Keratinocyte (primary cell): Measurements from ENCODE around the gene INTS6L. TPM values are rescaled to one million over a fixed set of nuclear protein-coding genes. Genes with fewer than 3 reads are reported as not detected.

ENCODE experiments used
- DNase-seq: peaks from one replicate; pipeline ENCODE4 v3.0.0-alpha.2; 2011; ENCODE audit warnings: low read depth, missing footprints, low spot score
- FAIRE-seq: peaks from 2 replicates; lab custom pipeline; 2011; peaks lifted over from hg19 to GRCh38; lab: Jason Lieb, UNC
- H2AFZ ChIP-seq: 2 replicates; pipeline ENCODE4 v1.6.0; 2012; ENCODE audit warnings: low read length, control low read depth, inconsistent platforms; ENCODE audit not compliant: control insufficient read depth
- H3K27ac ChIP-seq: 2 replicates; pipeline ENCODE4 v1.5.1; 2011; ENCODE audit warnings: low read length; ENCODE audit not compliant: control insufficient read depth, insufficient read depth
- H3K27me3 ChIP-seq: 3 replicates; pipeline ENCODE4 v1.6.0; 2011; ENCODE audit warnings: low read length; ENCODE audit not compliant: control insufficient read depth, insufficient read depth; ENCODE audit errors: extremely low read depth
- H3K36me3 ChIP-seq, 2 experiments: 2 replicates in 1 of 2; 3 replicates in 1 of 2; pipeline ENCODE4 v1.5.1; 2011; ENCODE audit warnings: low read length in 2 of 2, mild to moderate bottlenecking in 1 of 2; ENCODE audit not compliant: control insufficient read depth in 2 of 2, insufficient read depth in 2 of 2; ENCODE audit errors: extremely low read depth in 1 of 2
- H3K4me1 ChIP-seq: 3 replicates; pipeline ENCODE4 v1.5.1; 2011; ENCODE audit warnings: low read length; ENCODE audit not compliant: control insufficient read depth, insufficient read depth; ENCODE audit errors: extremely low read depth
- H3K4me2 ChIP-seq: 3 replicates; pipeline ENCODE4 v1.6.0; 2011; ENCODE audit warnings: low read depth, low read length; ENCODE audit not compliant: control insufficient read depth, insufficient read depth; ENCODE audit errors: extremely low read depth
- H3K4me3 ChIP-seq, 3 experiments: fragments of 200-600 bp in 1 of 3; sonication (generic) in 1 of 3; 2 replicates in 2 of 3; 3 replicates in 1 of 3; pipeline ENCODE4 v1.5.1; 2011 to 2016; ENCODE audit warnings: low read length in 3 of 3, mild to moderate bottlenecking in 3 of 3, control low read depth in 2 of 3, inconsistent platforms in 1 of 3, low read depth in 1 of 3, mixed read lengths in 1 of 3, mixed run types in 1 of 3, moderate library complexity in 1 of 3; ENCODE audit not compliant: control insufficient read depth in 2 of 3, insufficient read depth in 2 of 3; ENCODE audit errors: extremely low read depth in 1 of 3
- H3K79me2 ChIP-seq: 2 replicates; pipeline ENCODE4 v1.6.0; 2012; ENCODE audit warnings: low read length; ENCODE audit not compliant: control insufficient read depth, insufficient read depth
- H3K9ac ChIP-seq: 3 replicates; pipeline ENCODE4 v1.6.0; 2011; ENCODE audit warnings: low read length; ENCODE audit not compliant: control insufficient read depth, insufficient read depth; ENCODE audit errors: extremely low read depth
- H3K9me1 ChIP-seq: 3 replicates; pipeline ENCODE4 v1.6.0; 2011; ENCODE audit warnings: low read length; ENCODE audit not compliant: control insufficient read depth, insufficient read depth; ENCODE audit errors: extremely low read depth
- H3K9me3 ChIP-seq: 2 replicates; pipeline ENCODE4 v1.5.1; 2012; ENCODE audit warnings: low read depth, low read length; ENCODE audit not compliant: control insufficient read depth
- H4K20me1 ChIP-seq: 3 replicates; pipeline ENCODE4 v1.6.0; 2011; ENCODE audit warnings: low read length; ENCODE audit not compliant: control insufficient read depth, insufficient read depth; ENCODE audit errors: extremely low read depth
- CTCF ChIP-seq, 3 experiments: IDR thresholded peaks in 1 of 3; conservative IDR thresholded peaks in 1 of 3; optimal IDR thresholded peaks in 1 of 3; 2 replicates in 2 of 3; 3 replicates in 1 of 3; pipeline versions ENCODE3 to v1.5.1; 2011; ENCODE audit warnings: low read length in 3 of 3, mild to moderate bottlenecking in 3 of 3, moderate library complexity in 2 of 3, control low read depth in 1 of 3, inconsistent platforms in 1 of 3; ENCODE audit not compliant: insufficient read depth in 2 of 3; ENCODE audit errors: extremely low read depth in 1 of 3
- EZH2 ChIP-seq: IDR thresholded peaks from one replicate; pipeline ENCODE4 v1.6.1; 2012; ENCODE audit warnings: inconsistent platforms, mild to moderate bottlenecking, low read length, moderate library complexity
- dilution Hi-C: fragments of 300-500 bp; cut with MboI; formaldehyde crosslinking; loops from one replicate; pipeline ENCODE4 v1.7.0; 2020; ENCODE audit warnings: low sequenced_read_pairs; ENCODE audit not compliant: extremely low pct_ligation_motif_present
- polyA plus RNA-seq, 5 experiments: library from polyadenylated mRNA; depleted of rRNA in 3 of 5; stranded (reverse) in 3 of 5; stranded (forward) in 1 of 5; unstranded in 1 of 5; fragments of >200 nt; gene quantifications; 1 replicate in 1 of 5; 2 replicates in 3 of 5; 3 replicates in 1 of 5; pipeline versions ENCODE4 v1.2.1 to v1.2.3, GENCODE V29; 2011 to 2012; ENCODE audit warnings: missing spikeins in 2 of 5, low read depth in 1 of 5, low replicate concordance in 1 of 5

Gene INTS6L
- polyA plus RNA-seq, 1 donor (not counting 4 experiments of a cell fraction or from before 2014, with no cell fraction given) = 14.5 TPM

DNA sequence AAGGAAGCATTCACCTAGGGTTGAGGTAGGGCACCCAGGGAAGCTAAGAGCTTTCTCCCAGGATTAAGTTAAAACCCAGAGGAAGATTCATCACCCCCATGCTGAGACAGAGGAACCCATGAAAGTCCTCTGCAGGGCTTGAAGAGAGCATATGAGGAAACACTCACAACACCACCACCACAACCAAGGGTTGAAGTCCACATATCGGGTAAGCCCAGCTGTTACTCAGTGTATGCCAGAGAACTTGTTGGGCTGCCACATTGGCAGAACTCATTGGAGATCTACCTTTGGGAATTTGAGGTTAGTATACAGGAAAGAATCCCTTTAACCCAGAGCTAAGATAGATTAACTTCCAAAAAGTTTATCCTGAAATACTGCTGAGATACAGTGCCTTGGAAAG lies 75.1 kb downstream of the INTS6L start:
- no peak overlapping the region for H3K27ac ChIP-seq
- H3K9me3 ChIP-seq = no peaks in the 10 kb centered on the region
- no peaks in the 10 kb centered on the region for H4K20me1 ChIP-seq
- dilution Hi-C loops = no loop called here
- no peak overlapping the region for H3K4me3 ChIP-seq
- no peak overlapping the region for H3K9ac ChIP-seq
- H3K4me2 ChIP-seq = no peak overlapping the region
- H3K36me3 ChIP-seq = no peaks in the 10 kb centered on the region
- H3K27me3 ChIP-seq = no peaks in the 10 kb centered on the region
- DNase-seq = no peak
- H3K4me1 ChIP-seq = no peaks in the 10 kb centered on the region
- no peak for TF ChIP-seq EZH2
- TF ChIP-seq CTCF (optimal IDR thresholded peaks at IDR 0.05 in 1 of 3, IDR thresholded peaks at IDR 0.05 in 1 of 3, conservative IDR thresholded peaks at IDR 0.05 in 1 of 3; ENCODE audit: extremely low read depth in 1 of 3, insufficient read depth in 2 of 3, low read length in 3 of 3) = no peak
- no peaks in the 10 kb centered on the region for H3K9me1 ChIP-seq
- H3K79me2 ChIP-seq = no peaks in the 10 kb centered on the region
- no peak overlapping the region for H2AFZ ChIP-seq
- no peak for FAIRE-seq

GRCh38 chrX:135596495-135596894 lies 76.0 kb downstream of the INTS6L start:
- Histone ChIP-seq H3K9me3 (no peaks in the 10 kb centered on the region), H3K4me1 (no peaks in the 10 kb centered on the region), H3K36me3 (no peaks in the 10 kb centered on the region), H3K27ac (no peak overlapping the region), H3K9me1 (no peaks in the 10 kb centered on the region), H3K79me2 (no peaks in the 10 kb centered on the region), H3K4me2 (no peak overlapping the region), H3K4me3 (no peak overlapping the region), H2AFZ (no peak overlapping the region), H4K20me1 (no peaks in the 10 kb centered on the region), H3K9ac (no peak overlapping the region), H3K27me3 (no peaks in the 10 kb centered on the region)
- DNase-seq (no peak), FAIRE-seq (no peak)
- dilution Hi-C loops = no loop called here
- TF ChIP-seq EZH2 (no peak), CTCF (optimal IDR thresholded peaks at IDR 0.05 in 1 of 3, IDR thresholded peaks at IDR 0.05 in 1 of 3, conservative IDR thresholded peaks at IDR 0.05 in 1 of 3; ENCODE audit: extremely low read depth in 1 of 3, insufficient read depth in 2 of 3, low read length in 3 of 3) (peak; percentile 38 to 57 (median 50))
